ENCODE data around the gene CACNB2. TPM values are rescaled to one million over a fixed set of nuclear protein-coding genes. Genes with fewer than 3 reads are reported as not detected.

The CACNB2 gene
- total RNA-seq, 2 donors from 2014 or later, result 12.5 to 12.7 TPM

- no peak overlapping the region for H3K27ac ChIP-seq
- intact Hi-C loops (cut with DNase I), result no loop called here
- no peak for DNase-seq
- ATAC-seq, result no peak
- TF ChIP-seq CTCF (IDR thresholded peaks at IDR 0.05) (no peak), POLR2A (IDR thresholded peaks at IDR 0.05) (no peak)
- no peaks in the 10 kb centered on the region for H3K27me3 ChIP-seq
- H3K36me3 ChIP-seq (replicated peaks in 1 of 2; ENCODE audit: insufficient read depth in 1 of 2, low read depth in 2 of 2), result no peaks in the 10 kb centered on the region
- WGBS, 2 donors, result 91 to 95% methylated on average over 2 of the region's 2 CpGs
- no peak overlapping the region for H3K4me3 ChIP-seq
- peaks cover 6% of the 10 kb centered on the region for H3K4me1 ChIP-seq
- H3K9me3 ChIP-seq, result no peaks in the 10 kb centered on the region
These were observed 387.5 kb downstream of the CACNB2 start for GRCh38 chr10:18527687-18528086.

GRCh38 chr10:18528292-18528691 is 388.1 kb downstream of the CACNB2 start:
- DNase-seq (no peak), ATAC-seq (no peak)
- H3K4me3 ChIP-seq, result no peak overlapping the region
- H3K27me3 ChIP-seq, result no peaks in the 10 kb centered on the region
- 86 to 91% methylated on average over 3 of the region's 3 CpGs for WGBS, 2 donors
- intact Hi-C loops (cut with DNase I), result no loop called here
- TF ChIP-seq CTCF (IDR thresholded peaks at IDR 0.05), result no peak
- TF ChIP-seq POLR2A (IDR thresholded peaks at IDR 0.05), result no peak
- H3K36me3 ChIP-seq (replicated peaks in 1 of 2; ENCODE audit: insufficient read depth in 1 of 2, low read depth in 2 of 2), result no peaks in the 10 kb centered on the region
- no peaks in the 10 kb centered on the region for H3K9me3 ChIP-seq
- peaks cover 3% of the 10 kb centered on the region for H3K4me1 ChIP-seq
- H3K27ac ChIP-seq, result no peak overlapping the region

- intact Hi-C loops (cut with DNase I), result no loop called here
These were observed 392.8 kb downstream of the CACNB2 start for GRCh38 chr10:18532881-18533535.

GRCh38 chr10:18533896-18534295 is 393.7 kb downstream of the CACNB2 start:
- Histone ChIP-seq H3K27me3 (no peaks in the 10 kb centered on the region), H3K4me3 (no peak overlapping the region), H3K4me1 (no peaks in the 10 kb centered on the region), H3K36me3 (replicated peaks in 1 of 2; ENCODE audit: insufficient read depth in 1 of 2, low read depth in 2 of 2) (peaks cover 0 to 3% of the 10 kb centered on the region in 2 donors), H3K27ac (no peak overlapping the region), H3K9me3 (no peaks in the 10 kb centered on the region)
- no peak for DNase-seq
- intact Hi-C loops (cut with DNase I), result no loop called here
- no peak for TF ChIP-seq CTCF (IDR thresholded peaks at IDR 0.05)
- no peak for TF ChIP-seq POLR2A (IDR thresholded peaks at IDR 0.05)
- 90 to 94% methylated on average over 5 of the region's 5 CpGs for WGBS, 2 donors
- ATAC-seq, result no peak

More at GRCh38 chr10:18532881-18533535, 392.8 kb downstream of the CACNB2 start:
- Histone ChIP-seq H3K4me1 (no peaks in the 10 kb centered on the region), H3K4me3 (no peak overlapping the region), H3K9me3 (no peaks in the 10 kb centered on the region), H3K36me3 (replicated peaks in 1 of 2; ENCODE audit: insufficient read depth in 1 of 2, low read depth in 2 of 2) (peaks cover 0 to 2% of the 10 kb centered on the region in 2 donors), H3K27me3 (no peaks in the 10 kb centered on the region), H3K27ac (no peak overlapping the region)
- WGBS, 2 donors, result 77 to 84% methylated on average over 7 of the region's 7 CpGs
- DNase-seq (no peak), ATAC-seq (no peak)
- TF ChIP-seq POLR2A (IDR thresholded peaks at IDR 0.05) (no peak), CTCF (IDR thresholded peaks at IDR 0.05) (no peak)

GRCh38 chr10:18539335-18539734 is 399.1 kb downstream of the CACNB2 start:
- no peak overlapping the region for H3K27ac ChIP-seq
- H3K36me3 ChIP-seq (replicated peaks in 1 of 2; ENCODE audit: insufficient read depth in 1 of 2, low read depth in 2 of 2), result peaks cover 4 to 5% of the 10 kb centered on the region in 2 donors
- no peaks in the 10 kb centered on the region for H3K4me1 ChIP-seq
- H3K9me3 ChIP-seq, result no peaks in the 10 kb centered on the region
- ATAC-seq (no peak), DNase-seq (no peak)
- intact Hi-C loops (cut with DNase I), result no loop called here
- H3K4me3 ChIP-seq, result no peak overlapping the region
- H3K27me3 ChIP-seq, result no peaks in the 10 kb centered on the region
- WGBS, 2 donors, result 93% methylated on average over 22 of the region's 22 CpGs
- no peak for TF ChIP-seq POLR2A (IDR thresholded peaks at IDR 0.05)
- TF ChIP-seq CTCF (IDR thresholded peaks at IDR 0.05), result no peak
